ENCODE results near the gene GPR135. TPM values are rescaled to one million over a fixed set of nuclear protein-coding genes. Genes with fewer than 3 reads are reported as not detected.
"Not testable (repeated sequence)": the region's sequence is repeated elsewhere in the genome, so short reads cannot be mapped to it uniquely, and the experiment has no call there.

The GPR135 gene
- polyA plus RNA-seq, 1 of the 3 experiments (the other 2 are of a cell fraction) = 2.1 TPM

DNA sequence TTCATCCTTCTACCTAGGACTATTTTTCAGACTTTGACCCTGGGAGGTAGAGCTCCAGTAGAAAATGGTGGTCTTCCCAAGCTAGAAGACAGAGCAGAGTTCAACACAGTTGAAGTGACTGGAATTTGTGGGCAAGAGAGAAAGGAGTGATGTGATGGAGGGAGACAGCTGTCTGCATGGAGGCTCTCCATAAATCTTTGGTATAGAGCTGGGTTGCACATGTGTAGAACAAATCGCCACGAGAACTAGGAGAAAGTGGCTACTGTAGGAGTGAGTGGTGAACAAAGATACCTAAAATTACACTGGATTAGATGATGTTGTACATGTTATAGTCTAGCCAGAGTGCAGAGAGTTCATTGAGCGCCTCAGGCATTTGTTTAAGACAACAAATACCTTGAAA is 14.5 kb downstream of the GPR135 start:
- DNase-seq = no peak
- Histone ChIP-seq H3F3A (replicated peaks; ENCODE audit: insufficient read depth) (peaks cover 20% of the 10 kb centered on the region), H3K9ac (no peak overlapping the region), H3K27me3 (ENCODE audit: insufficient read depth) (no peaks in the 10 kb centered on the region), H2AFZ (ENCODE audit: low read depth) (no peak overlapping the region), H3K4me3 (ENCODE audit: low read depth in 2 of 2, low read length in 1 of 2) (no peak overlapping the region), H3K79me2 (ENCODE audit: insufficient read depth) (peaks cover 11% of the 10 kb centered on the region; the same call in 1 of the 2 replicates), H3K9me2 (no peaks in the 10 kb centered on the region), H3K9me3 (no peaks in the 10 kb centered on the region), H3K4me1 (ENCODE audit: control insufficient read depth in 1 of 2, insufficient read depth in 2 of 2, low read depth in 1 of 2, low read length in 1 of 2) (peaks cover 0 to 11% of the 10 kb centered on the region in 2 experiments; a peak in 2 of 4 replicates), H3K27ac (ENCODE audit: low read depth in 2 of 2, low read length in 1 of 2) (no peak overlapping the region), H3K4me2 (no peak overlapping the region), H4K20me1 (ENCODE audit: insufficient read depth) (no peaks in the 10 kb centered on the region), H3K36me3 (replicated peaks in 1 of 2; ENCODE audit: control insufficient read depth in 1 of 2, insufficient read depth in 2 of 2, low read length in 1 of 2) (peaks cover 12 to 31% of the 10 kb centered on the region in 2 experiments)
- ChIA-PET POLR2A (no interaction called here), CTCF (interaction anchor here (0.6 to 1.5 kb wide), 6 partner anchors 324 to 1283 kb away, joined by 3 to 5 read pairs (median 4); no protein-coding TSS in a partner anchor)
- TF ChIP-seq YY1 (IDR thresholded peaks at IDR 0.05; ENCODE audit: low read depth) = no peak
- no peak for TF ChIP-seq FOSL2 (IDR thresholded peaks at IDR 0.05; ENCODE audit: borderline replicate concordance, low read depth)
- TF ChIP-seq NFIC (IDR thresholded peaks at IDR 0.05; ENCODE audit: borderline replicate concordance) = no peak
- no peak for TF ChIP-seq RAD21 (IDR thresholded peaks at IDR 0.05; ENCODE audit: low read length)
- TF ChIP-seq JUND (IDR thresholded peaks at IDR 0.05) = no peak
- TF ChIP-seq TEAD4 (IDR thresholded peaks at IDR 0.05; ENCODE audit: borderline replicate concordance, insufficient read depth) = no peak
- TF ChIP-seq FOXM1 (IDR thresholded peaks at IDR 0.05; ENCODE audit: low read depth) = no peak
- no peak for TF ChIP-seq TCF12 (IDR thresholded peaks at IDR 0.05)
- no peak for TF ChIP-seq RFX5 (IDR thresholded peaks at IDR 0.05; ENCODE audit: low read length)
- no peak for TF ChIP-seq SMC3 (IDR thresholded peaks at IDR 0.05; ENCODE audit: low read depth, low read length)
- TF ChIP-seq RCOR1 (IDR thresholded peaks at IDR 0.05; ENCODE audit: low read length) = no peak
- TF ChIP-seq USF2 (IDR thresholded peaks at IDR 0.05; ENCODE audit: borderline replicate concordance, low read depth, low read length) = no peak
- TF ChIP-seq, protein P1, sequence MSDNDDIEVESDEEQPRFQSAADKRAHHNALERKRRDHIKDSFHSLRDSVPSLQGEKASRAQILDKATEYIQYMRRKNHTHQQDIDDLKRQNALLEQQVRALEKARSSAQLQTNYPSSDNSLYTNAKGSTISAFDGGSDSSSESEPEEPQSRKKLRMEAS (IDR thresholded peaks at IDR 0.05; ENCODE audit: low read depth) = no peak
- no peak for TF ChIP-seq IRF3 (IDR thresholded peaks at IDR 0.05; ENCODE audit: low read depth, low read length)
- no peak for TF ChIP-seq TAF1 (IDR thresholded peaks at IDR 0.05; ENCODE audit: borderline replicate concordance, low read depth, low read length)
- TF ChIP-seq ZBTB33 (IDR thresholded peaks at IDR 0.05; ENCODE audit: borderline replicate concordance, low read depth) = no peak
- 96% methylated on average over 3 of the region's 3 CpGs for WGBS (ENCODE audit: low lambda C conversion rate)

GRCh38 chr14:59448673-59449072 is 16.5 kb downstream of the GPR135 start:
- H3K4me2 ChIP-seq; H3F3A ChIP-seq (replicated peaks; ENCODE audit: insufficient read depth); POLR2A ChIA-PET; H3K9me2 ChIP-seq; H3K27me3 ChIP-seq (ENCODE audit: insufficient read depth); H3K4me1 ChIP-seq (ENCODE audit: control insufficient read depth in 1 of 2, insufficient read depth in 2 of 2, low read depth in 1 of 2, low read length in 1 of 2); H3K27ac ChIP-seq (ENCODE audit: low read depth in 2 of 2, low read length in 1 of 2); H4K20me1 ChIP-seq (ENCODE audit: insufficient read depth); H2AFZ ChIP-seq (ENCODE audit: low read depth); H3K9me3 ChIP-seq; H3K4me3 ChIP-seq (ENCODE audit: low read depth in 2 of 2, low read length in 1 of 2); DNase-seq; H3K9ac ChIP-seq; CTCF ChIA-PET: not testable (repeated sequence)
- WGBS (ENCODE audit: low lambda C conversion rate) = 94% methylated on average over 2 of the region's 2 CpGs
- peaks cover 11% of the 10 kb centered on the region; the same call in 1 of the 2 replicates for H3K79me2 ChIP-seq (ENCODE audit: insufficient read depth)
- H3K36me3 ChIP-seq (replicated peaks in 1 of 2; ENCODE audit: control insufficient read depth in 1 of 2, insufficient read depth in 2 of 2, low read length in 1 of 2) = peaks cover 9 to 30% of the 10 kb centered on the region in 2 experiments

Data from SK-N-SH (cell line).